ENCODE measurements around the gene RNF44.

DNA sequence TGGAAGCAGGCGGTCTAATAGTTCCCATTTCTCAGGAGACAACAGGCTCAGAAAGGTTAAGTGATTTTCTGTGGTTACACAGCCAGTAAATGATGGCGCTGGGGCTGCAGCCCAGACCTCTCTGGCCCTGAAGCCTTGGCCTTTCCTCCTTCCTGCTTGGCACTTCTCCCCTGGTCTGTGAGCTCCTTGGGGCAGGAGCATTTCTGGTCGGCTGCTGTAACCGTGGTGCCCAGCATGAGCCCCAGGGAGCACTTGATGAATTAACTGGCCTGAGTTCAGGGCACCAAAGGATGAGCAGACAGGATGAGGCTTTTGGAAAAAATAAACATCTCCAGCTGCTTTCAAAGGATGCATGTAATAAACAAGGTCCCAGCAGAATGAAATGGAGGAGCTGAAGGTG, 42.1 kb upstream of the RNF44 start:
- TF ChIP-seq, protein P1, sequence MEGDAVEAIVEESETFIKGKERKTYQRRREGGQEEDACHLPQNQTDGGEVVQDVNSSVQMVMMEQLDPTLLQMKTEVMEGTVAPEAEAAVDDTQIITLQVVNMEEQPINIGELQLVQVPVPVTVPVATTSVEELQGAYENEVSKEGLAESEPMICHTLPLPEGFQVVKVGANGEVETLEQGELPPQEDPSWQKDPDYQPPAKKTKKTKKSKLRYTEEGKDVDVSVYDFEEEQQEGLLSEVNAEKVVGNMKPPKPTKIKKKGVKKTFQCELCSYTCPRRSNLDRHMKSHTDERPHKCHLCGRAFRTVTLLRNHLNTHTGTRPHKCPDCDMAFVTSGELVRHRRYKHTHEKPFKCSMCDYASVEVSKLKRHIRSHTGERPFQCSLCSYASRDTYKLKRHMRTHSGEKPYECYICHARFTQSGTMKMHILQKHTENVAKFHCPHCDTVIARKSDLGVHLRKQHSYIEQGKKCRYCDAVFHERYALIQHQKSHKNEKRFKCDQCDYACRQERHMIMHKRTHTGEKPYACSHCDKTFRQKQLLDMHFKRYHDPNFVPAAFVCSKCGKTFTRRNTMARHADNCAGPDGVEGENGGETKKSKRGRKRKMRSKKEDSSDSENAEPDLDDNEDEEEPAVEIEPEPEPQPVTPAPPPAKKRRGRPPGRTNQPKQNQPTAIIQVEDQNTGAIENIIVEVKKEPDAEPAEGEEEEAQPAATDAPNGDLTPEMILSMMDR (IDR thresholded peaks at IDR 0.05; ENCODE audit: poor library complexity): no peak
- TF ChIP-seq EZH2 (IDR thresholded peaks at IDR 0.05; ENCODE audit: borderline replicate concordance) (no peak), EZH2phosphoT487 (IDR thresholded peaks at IDR 0.05; ENCODE audit: low read depth, severe bottlenecking, unreplicated experiment) (no peak)

All from hepatocyte (in vitro differentiated cells).